Common myeloid progenitor, CD34-positive (primary cell): ENCODE results near the gene HLA-B.
"Not testable (repeated sequence)": the region's sequence is repeated elsewhere in the genome, so short reads cannot be mapped to it uniquely, and the experiment has no call there.

Source experiments
- CTCF ChIA-PET: fragments of 350-600 bp; sonication (Branson Sonifier 250); formaldehyde crosslinking; loops from one replicate; lab custom pipeline; 2021; ENCODE audit warnings: antibody characterized with exemption; lab: Charles Lee
- POLR2A ChIA-PET: fragments of 350-600 bp; sonication (Branson Sonifier 250); formaldehyde crosslinking; loops from one replicate; lab custom pipeline; 2021; ENCODE audit warnings: antibody characterized with exemption; lab: Charles Lee
- DNase-seq, 3 donors: peaks; one replicate each; pipeline versions ENCODE4 v3.0.0 to v3.0.0-alpha.2; 2013
- H3K27ac ChIP-seq, 2 experiments: 1 replicate in 1 of 2; 2 replicates in 1 of 2; pipeline ENCODE4 v1.7.0; 2013; ENCODE audit warnings: inconsistent platforms in 2 of 2, low read length in 2 of 2, mild to moderate bottlenecking in 2 of 2, low read depth in 1 of 2, moderate library complexity in 1 of 2; ENCODE audit not compliant: severe bottlenecking in 2 of 2, insufficient read depth in 1 of 2, poor library complexity in 1 of 2
- H3K27me3 ChIP-seq, 5 experiments: replicated peaks in 2 of 5; 1 replicate in 3 of 5; 2 replicates in 2 of 5; pipeline versions ENCODE4 v1.6.1 to v1.7.0; 2013; ENCODE audit warnings: low read length in 4 of 5, mild to moderate bottlenecking in 2 of 5, moderate library complexity in 2 of 5, inconsistent platforms in 1 of 5; ENCODE audit not compliant: insufficient read depth in 5 of 5, control insufficient read depth in 4 of 5
- H3K36me3 ChIP-seq, 4 experiments: 1 replicate in 2 of 4; 2 replicates in 2 of 4; pipeline versions ENCODE4 v1.6.1 to v1.7.0; 2013; ENCODE audit warnings: low read length in 3 of 4, control low read depth in 1 of 4, mild to moderate bottlenecking in 1 of 4; ENCODE audit not compliant: control insufficient read depth in 4 of 4, insufficient read depth in 4 of 4
- H3K4me1 ChIP-seq, 4 experiments: 1 replicate in 3 of 4; 2 replicates in 1 of 4; pipeline versions ENCODE4 v1.6.1 to v1.7.1; 2013; ENCODE audit warnings: low read length in 3 of 4, mild to moderate bottlenecking in 3 of 4, control low read depth in 1 of 4, inconsistent platforms in 1 of 4, moderate library complexity in 1 of 4; ENCODE audit not compliant: control insufficient read depth in 4 of 4, insufficient read depth in 4 of 4; ENCODE audit errors: control extremely low read depth in 1 of 4
- H3K4me3 ChIP-seq, 7 experiments: 1 replicate in 4 of 7; 2 replicates in 3 of 7; pipeline versions ENCODE4 v1.5.1 to v1.7.0; 2013; ENCODE audit warnings: mild to moderate bottlenecking in 7 of 7, low read length in 6 of 7, moderate library complexity in 6 of 7, inconsistent platforms in 2 of 7, low read depth in 2 of 7, control low read depth in 1 of 7; ENCODE audit not compliant: insufficient read depth in 4 of 7, control insufficient read depth in 1 of 7; ENCODE audit errors: extremely low read depth in 1 of 7
- H3K9me3 ChIP-seq, 5 experiments: 1 replicate in 4 of 5; 2 replicates in 1 of 5; pipeline versions ENCODE4 v1.6.1 to v1.7.1; 2013; ENCODE audit warnings: low read length in 4 of 5, mild to moderate bottlenecking in 2 of 5, inconsistent platforms in 1 of 5, low read depth in 1 of 5, moderate library complexity in 1 of 5; ENCODE audit not compliant: control insufficient read depth in 4 of 5, insufficient read depth in 2 of 5; ENCODE audit errors: control extremely low read depth in 1 of 5
- WGBS: methylation state at CpG from one replicate; pipeline ENCODE4 v1.1.5; 2013; ENCODE audit not compliant: insufficient coverage; 5-methylcytosine and 5-hydroxymethylcytosine counted together

The HLA-B gene

DNA sequence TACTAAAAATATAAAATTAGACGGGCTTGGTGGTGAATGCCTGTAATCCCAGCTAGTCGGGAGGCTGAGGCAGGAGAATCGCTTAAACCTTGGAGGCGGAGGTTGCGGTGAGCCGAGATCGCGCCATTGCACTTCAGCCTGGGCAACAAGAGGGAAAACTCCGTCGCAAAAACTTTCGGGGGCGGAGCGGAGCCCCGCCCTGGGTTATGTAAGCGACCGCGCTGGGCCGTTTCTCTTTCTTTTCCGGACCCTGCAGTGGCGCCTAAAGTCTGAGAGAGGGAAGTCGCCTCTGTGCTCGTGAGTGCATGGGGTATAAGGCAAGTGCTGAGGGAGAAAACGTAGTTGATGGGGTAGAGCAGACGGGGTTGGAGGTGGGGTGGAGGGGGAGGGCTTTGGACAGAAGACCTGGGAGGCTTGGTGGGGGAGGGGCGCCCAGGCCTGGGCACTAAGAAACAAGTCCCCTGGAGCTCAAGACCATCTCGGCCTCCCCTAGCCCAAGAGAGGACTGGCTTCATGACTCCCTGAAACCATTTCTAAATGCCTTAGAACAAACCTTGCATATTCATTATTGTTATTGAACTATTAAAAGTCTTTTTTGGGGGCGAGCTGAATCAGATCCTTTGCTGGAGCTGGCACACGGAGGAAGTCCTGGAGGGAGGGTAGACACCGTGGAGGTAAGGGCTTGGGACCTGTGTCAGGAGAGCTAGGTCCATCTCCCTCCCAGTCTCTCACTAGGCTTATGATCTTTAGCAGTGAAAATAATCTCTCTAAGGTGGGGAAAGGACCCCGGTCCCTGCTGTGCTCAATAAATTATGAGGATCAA is 43.7 kb upstream of the HLA-B start:
- peak; percentile 78 to 91 (median 86) for DNase-seq
- under 1% methylated on average over 20 of the region's 30 CpGs for WGBS
- Histone ChIP-seq H3K4me3 (peak overlapping the region; percentile 84 to 95 (median 88)), H3K9me3 (no peaks in the 10 kb centered on the region), H3K27ac (peak overlapping the region; percentile 58 to 91), H3K27me3 (no peaks in the 10 kb centered on the region), H3K36me3 (no peaks in the 10 kb centered on the region), H3K4me1 (peaks cover 7 to 49% (median 40%) of the 10 kb centered on the region in 4 experiments)
- ChIA-PET POLR2A (interaction anchor here (0.9 kb wide), 1 partner anchor 12 kb away, joined by 3 read pairs; no protein-coding TSS in a partner anchor), CTCF (interaction anchor here (1.2 to 11.2 kb wide), 7 partner anchors 12 to 43 kb away, joined by 3 to 77 read pairs (median 5); no protein-coding TSS in a partner anchor)

DNA sequence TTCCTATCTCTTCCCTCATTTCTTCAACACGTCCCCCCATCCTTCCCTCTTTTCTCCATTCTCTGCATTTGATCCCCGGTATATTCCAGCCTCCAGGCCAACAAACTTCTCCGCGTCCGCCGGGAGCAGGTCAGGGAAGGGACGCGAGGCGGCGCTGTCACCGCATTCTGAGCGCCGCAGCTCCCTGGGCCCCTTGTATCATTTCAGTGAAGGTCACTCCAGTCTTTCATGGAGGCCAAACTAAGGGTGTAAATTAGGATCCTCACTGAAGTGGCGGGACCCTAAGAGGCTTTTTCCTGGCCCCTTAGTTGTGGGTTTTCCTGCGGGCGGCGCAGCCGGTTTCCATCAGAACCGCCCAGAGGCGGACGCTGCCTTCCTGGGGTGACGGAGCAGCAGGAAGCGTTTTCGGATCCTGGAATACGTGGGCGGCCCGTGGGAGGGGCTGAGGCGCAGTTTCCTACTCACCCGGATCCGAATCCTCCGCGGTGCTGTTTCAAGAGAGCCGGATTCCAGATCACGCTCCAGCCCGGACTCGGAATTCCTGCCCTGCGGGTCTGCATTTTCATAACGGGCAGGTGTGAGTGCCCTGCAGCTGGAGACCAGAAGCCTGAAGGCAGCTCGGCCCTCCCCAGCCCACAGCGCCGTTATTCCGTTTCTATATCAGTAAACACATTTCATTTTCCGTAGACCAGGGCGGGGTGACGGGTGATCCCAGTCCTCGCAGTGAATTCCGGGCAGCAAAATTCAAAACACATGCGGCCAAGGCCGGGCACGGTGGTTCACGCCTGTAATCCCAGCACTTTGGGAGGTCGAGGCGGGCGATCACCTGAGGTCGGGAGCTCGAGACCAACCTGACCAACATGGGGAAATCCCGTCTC is 42.8 kb upstream of the HLA-B start:
- WGBS, result under 1% methylated on average over 48 of the region's 57 CpGs
- CTCF ChIA-PET, result interaction anchor here (1.0 to 11.2 kb wide), 9 partner anchors 13 to 284 kb away, joined by 3 to 77 read pairs (median 4); no protein-coding TSS in a partner anchor
- no peaks in the 10 kb centered on the region for H3K9me3 ChIP-seq
- H3K27ac ChIP-seq, result peak overlapping the region; percentile 54 to 91
- DNase-seq, result peak; percentile 78 to 84 (median 78)
- peaks cover 0 to 6% (median 0%) of the 10 kb centered on the region in 4 experiments for H3K36me3 ChIP-seq
- H3K27me3 ChIP-seq, result no peaks in the 10 kb centered on the region
- peak overlapping the region; percentile 84 to 95 (median 88) for H3K4me3 ChIP-seq
- POLR2A ChIA-PET, result interaction anchor here (0.9 to 1.0 kb wide), 2 partner anchors 13 to 42 kb away, joined by 3 to 5 read pairs; no protein-coding TSS in a partner anchor
- peaks cover 7 to 49% (median 40%) of the 10 kb centered on the region in 4 experiments for H3K4me1 ChIP-seq

DNA sequence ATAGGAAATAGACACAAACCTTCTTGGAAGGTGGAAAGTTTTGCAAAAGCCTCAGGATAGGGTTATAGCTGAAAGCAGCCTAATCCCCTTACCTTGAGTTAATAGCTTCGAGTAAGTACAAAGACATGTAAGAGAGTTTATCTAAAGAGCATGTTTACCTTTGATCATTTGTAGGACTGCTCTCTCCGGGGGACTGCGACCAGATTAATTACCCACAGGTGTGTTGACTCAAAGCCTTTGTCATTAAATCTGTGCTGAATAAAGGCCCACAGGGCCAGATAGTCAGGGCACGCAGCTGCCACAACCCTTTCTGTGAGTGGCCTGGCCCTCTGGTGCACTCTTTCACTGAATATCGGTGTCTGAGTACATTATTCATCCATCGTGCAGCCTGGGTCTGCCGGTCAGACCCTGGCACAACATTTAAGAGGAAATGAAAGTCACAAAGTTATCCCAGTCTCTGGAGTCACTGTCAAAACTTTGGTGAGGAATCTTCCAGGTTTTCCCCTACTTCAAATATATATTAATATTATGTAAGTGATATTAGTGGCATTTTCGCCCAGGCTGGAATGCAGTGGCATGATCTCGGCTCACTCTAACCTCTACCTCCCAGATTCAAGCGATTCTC is 41.0 kb upstream of the HLA-B start:
- Histone ChIP-seq H3K27me3 (no peaks in the 10 kb centered on the region), H3K4me1 (peaks cover 7 to 36% (median 25%) of the 10 kb centered on the region in 4 experiments), H3K27ac (no peak overlapping the region), H3K9me3 (no peaks in the 10 kb centered on the region), H3K4me3 (no peak overlapping the region), H3K36me3 (peaks cover 0 to 12% (median 0%) of the 10 kb centered on the region in 4 experiments)
- ChIA-PET CTCF (interaction anchor here (0.7 to 11.2 kb wide), 9 partner anchors 9 to 200 kb away, joined by 3 to 77 read pairs (median 3); no protein-coding TSS in a partner anchor), POLR2A (no interaction called here)
- WGBS, result 94% methylated on average over 9 of the region's 10 CpGs
- no peak for DNase-seq

DNA sequence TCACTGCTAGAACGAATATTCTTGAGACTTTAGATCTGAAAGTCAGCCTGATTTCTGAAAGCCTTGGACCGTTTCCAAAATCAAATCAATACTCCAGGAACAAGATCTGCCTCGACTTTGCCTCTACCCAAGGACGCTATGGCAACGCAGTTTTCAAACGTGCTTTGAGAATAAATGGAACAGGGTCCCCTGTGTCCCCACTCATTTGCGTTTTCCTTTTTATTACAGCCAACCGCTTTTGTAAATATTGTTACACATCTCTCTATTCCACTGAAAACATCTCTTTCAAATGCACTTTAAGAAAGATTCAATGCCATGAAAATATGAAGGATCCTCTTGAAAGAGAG is 40.1 kb upstream of the HLA-B start:
- peak overlapping the region in 1 of 7 experiments; percentile 28 for H3K4me3 ChIP-seq
- H3K27ac ChIP-seq, H3K9me3 ChIP-seq, POLR2A ChIA-PET, H3K27me3 ChIP-seq, DNase-seq: not testable (repeated sequence)
- peaks cover 0 to 12% (median 0%) of the 10 kb centered on the region in 4 experiments for H3K36me3 ChIP-seq
- WGBS, result 41% methylated on average over 8 of the region's 8 CpGs
- H3K4me1 ChIP-seq, result peaks cover 7 to 27% (median 16%) of the 10 kb centered on the region in 4 experiments
- CTCF ChIA-PET, result interaction anchor here (0.7 to 11.2 kb wide), 9 partner anchors 10 to 199 kb away, joined by 3 to 77 read pairs (median 3); no protein-coding TSS in a partner anchor

DNA sequence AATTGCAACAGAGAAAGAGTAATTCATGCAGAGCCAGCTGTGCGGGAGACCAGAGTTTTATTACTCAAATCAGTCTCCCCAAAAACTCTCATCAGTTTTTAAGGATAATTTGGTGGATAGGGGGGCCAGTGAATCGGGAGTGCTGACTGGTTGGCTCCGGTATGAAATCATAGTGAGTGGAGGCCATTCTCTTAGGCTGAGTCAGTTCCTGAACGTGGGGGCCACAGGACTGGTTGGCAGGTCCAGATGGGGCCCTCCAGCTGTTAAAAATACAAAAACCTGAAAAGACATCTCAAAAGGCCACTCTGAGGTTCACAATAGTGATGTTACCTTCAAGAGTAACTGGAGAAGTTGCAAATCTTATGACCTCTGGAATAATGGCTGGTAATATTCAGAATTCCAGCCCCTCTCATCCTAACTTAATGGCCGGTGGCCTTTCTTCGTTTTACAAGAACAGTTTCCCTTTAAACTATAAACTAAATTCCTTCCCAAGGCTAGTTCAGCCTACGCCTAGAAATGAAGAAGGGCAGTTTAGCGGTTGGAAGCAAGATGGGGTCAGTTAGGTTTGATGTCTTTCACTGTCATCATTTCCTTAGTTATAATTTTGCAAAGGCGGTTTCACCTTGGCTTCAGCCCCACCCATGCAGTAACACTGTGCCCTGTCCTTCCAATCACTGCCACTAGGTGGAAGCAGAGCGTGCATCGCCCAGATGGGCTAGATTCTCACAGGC is 39.6 kb upstream of the HLA-B start:
- peak; percentile 63 to 89 (median 78) for DNase-seq

DNA sequence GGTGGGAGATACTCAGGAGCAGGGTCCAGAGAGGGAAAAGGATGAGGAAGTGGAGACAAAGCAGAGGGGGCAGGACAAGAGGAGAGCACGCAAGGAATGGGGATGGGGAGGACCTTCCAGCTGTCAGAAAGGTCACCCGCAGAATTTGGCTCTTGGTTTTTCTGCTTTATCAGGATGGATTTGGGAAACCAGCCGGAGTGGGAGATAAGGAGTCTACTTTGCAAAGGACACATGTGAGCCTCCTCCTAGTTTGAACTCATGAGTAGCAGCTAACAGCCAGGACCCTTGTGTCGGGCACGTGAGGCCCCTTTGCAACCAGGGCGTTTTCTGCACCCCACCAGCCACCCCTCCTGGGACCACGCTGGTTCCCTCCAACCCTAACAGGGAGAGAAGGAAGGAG is 38.9 kb upstream of the HLA-B start:
- CTCF ChIA-PET, result interaction anchor here (0.9 to 11.2 kb wide), 6 partner anchors 9 to 75 kb away, joined by 3 to 77 read pairs (median 4); no protein-coding TSS in a partner anchor
- Histone ChIP-seq H3K27me3 (no peaks in the 10 kb centered on the region), H3K36me3 (peaks cover 0 to 12% (median 0%) of the 10 kb centered on the region in 4 experiments), H3K9me3 (no peaks in the 10 kb centered on the region), H3K4me3 (no peak overlapping the region), H3K27ac (no peak overlapping the region), H3K4me1 (peaks cover under 1 to 15% (median 5%) of the 10 kb centered on the region in 4 experiments)
- DNase-seq, result no peak
- POLR2A ChIA-PET, result no interaction called here
- WGBS, result 80% methylated on average over 4 of the region's 7 CpGs

More for the DNA sequence above, 39.6 kb upstream of the HLA-B start:
- CTCF ChIA-PET, result interaction anchor here (0.9 to 11.2 kb wide), 10 partner anchors 10 to 199 kb away, joined by 3 to 77 read pairs (median 4); no protein-coding TSS in a partner anchor
- H3K9me3 ChIP-seq, result no peaks in the 10 kb centered on the region
- H3K4me3 ChIP-seq, result no peak overlapping the region
- peaks cover 0 to 12% (median 0%) of the 10 kb centered on the region in 4 experiments for H3K36me3 ChIP-seq
- POLR2A ChIA-PET, result no interaction called here
- peaks cover 7 to 22% (median 12%) of the 10 kb centered on the region in 4 experiments for H3K4me1 ChIP-seq
- no peak overlapping the region for H3K27ac ChIP-seq
- WGBS, result 0% methylated on average over 2 of the region's 11 CpGs
- H3K27me3 ChIP-seq, result no peaks in the 10 kb centered on the region
